IMR-90 (cell line): ENCODE results near the gene SHE. TPM values are rescaled to one million over a fixed set of nuclear protein-coding genes. Genes with fewer than 3 reads are reported as not detected.

Experiments used
- ATAC-seq: fragments of 200-7000 bp; cut with Tn5 transposase; 2 replicates; pipeline ENCODE4 v1.9.1; 2020; ENCODE audit warnings: low read depth, mild to moderate bottlenecking, moderate library complexity
- BruUV-seq: library from RNA; stranded (reverse); fragments of 400-500 nt; replicated peaks from 2 replicates; lab custom pipeline; 2021; lab: Mats Ljungman, UMichigan
- CTCF ChIA-PET: fragments of 300-600 bp; formaldehyde crosslinking; extraction: SDS; loops from one replicate; lab custom pipeline; 2021; ENCODE audit warnings: antibody characterized with exemption; lab: Yijun Ruan, JAX
- POLR2A ChIA-PET: fragments of 300-600 bp; sonication (Branson Sonifier 250); formaldehyde crosslinking; loops from one replicate; lab custom pipeline; 2022; ENCODE audit warnings: antibody characterized with exemption; ENCODE audit not compliant: unreplicated experiment; lab: Charles Lee
- DNase-seq: peaks from one replicate; pipeline ENCODE4 v3.0.0; 2013
- H2AFZ ChIP-seq: replicated peaks from 2 replicates; pipeline ENCODE3; 2013; ENCODE audit warnings: low read length, mild to moderate bottlenecking; ENCODE audit not compliant: poor library complexity
- H2AK5ac ChIP-seq: 2 replicates; pipeline ENCODE4 v1.6.1; 2013; ENCODE audit warnings: low read depth, low read length, inconsistent platforms
- H2AK9ac ChIP-seq: replicated peaks from 2 replicates; pipeline ENCODE3; 2013; ENCODE audit warnings: mild to moderate bottlenecking, low read depth, low read length, moderate library complexity; ENCODE audit not compliant: poor library complexity
- H2BK120ac ChIP-seq: 2 replicates; pipeline ENCODE4 v1.6.1; 2013; ENCODE audit warnings: low read depth, low read length, inconsistent platforms
- H2BK15ac ChIP-seq: 3 replicates; pipeline ENCODE4 v1.6.1; 2013; ENCODE audit warnings: low read depth, low read length, inconsistent platforms
- H2BK20ac ChIP-seq: 2 replicates; pipeline ENCODE4 v1.6.1; 2013; ENCODE audit warnings: low read depth, mild to moderate bottlenecking, inconsistent platforms, low read length, moderate library complexity
- H2BK5ac ChIP-seq: 2 replicates; pipeline ENCODE4 v1.6.1; 2013; ENCODE audit warnings: mild to moderate bottlenecking, low read depth, low read length, inconsistent platforms; ENCODE audit not compliant: poor library complexity, severe bottlenecking
- H3K14ac ChIP-seq: replicated peaks from 2 replicates; pipeline ENCODE4 v1.6.1; 2013; ENCODE audit warnings: low read depth, low read length, inconsistent platforms
- H3K18ac ChIP-seq: 2 replicates; pipeline ENCODE4 v1.6.1; 2013; ENCODE audit warnings: low read depth, low read length, control low read depth
- H3K23ac ChIP-seq: 2 replicates; pipeline ENCODE4 v1.6.1; 2013; ENCODE audit warnings: low read depth, low read length, inconsistent platforms
- H3K27ac ChIP-seq: 2 replicates; pipeline ENCODE4 v1.5.1; 2013; ENCODE audit warnings: mild to moderate bottlenecking, control low read depth, low read length; ENCODE audit not compliant: insufficient read depth
- H3K27me3 ChIP-seq: 2 replicates; pipeline ENCODE4 v1.6.1; 2013; ENCODE audit warnings: low read length; ENCODE audit not compliant: control insufficient read depth, insufficient read depth
- H3K36me3 ChIP-seq: 2 replicates; pipeline ENCODE4 v1.6.1; 2013; ENCODE audit warnings: low read length, mixed read lengths; ENCODE audit not compliant: control insufficient read depth, insufficient read depth
- H3K4ac ChIP-seq: 2 replicates; pipeline ENCODE4 v1.6.1; 2013; ENCODE audit warnings: low read depth, low read length, inconsistent platforms
- H3K4me1 ChIP-seq: 2 replicates; pipeline ENCODE4 v1.6.1; 2013; ENCODE audit warnings: low read length, mixed read lengths; ENCODE audit not compliant: control insufficient read depth, insufficient read depth
- H3K4me2 ChIP-seq: 2 replicates; pipeline ENCODE4 v1.6.1; 2013; ENCODE audit warnings: low read depth, mild to moderate bottlenecking, control low read depth, low read length, moderate library complexity
- H3K4me3 ChIP-seq: 2 replicates; pipeline ENCODE4 v1.5.1; 2013; ENCODE audit warnings: low read depth, mild to moderate bottlenecking, control low read depth, low read length, moderate library complexity; ENCODE audit not compliant: insufficient read depth
- H3K56ac ChIP-seq: 2 replicates; pipeline ENCODE4 v1.6.1; 2013; ENCODE audit warnings: low read length, inconsistent platforms; ENCODE audit not compliant: insufficient read depth; ENCODE audit errors: extremely low read depth
- H3K79me1 ChIP-seq, 2 experiments: 2 replicates each; pipeline ENCODE4 v1.6.1; 2013; ENCODE audit warnings: low read length in 2 of 2, inconsistent platforms in 1 of 2, low read depth in 1 of 2
- H3K9ac ChIP-seq: 2 replicates; pipeline ENCODE4 v1.6.1; 2013; ENCODE audit warnings: low read depth, low read length, control low read depth
- H3K9me1 ChIP-seq: 2 replicates; pipeline ENCODE4 v1.6.1; 2013; ENCODE audit warnings: low read length, inconsistent platforms; ENCODE audit not compliant: insufficient read depth
- H3K9me3 ChIP-seq: 2 replicates; pipeline ENCODE4 v1.6.1; 2013; ENCODE audit warnings: low read length; ENCODE audit not compliant: control insufficient read depth, insufficient read depth
- H4K20me1 ChIP-seq: 2 replicates; pipeline ENCODE4 v1.6.1; 2013; ENCODE audit warnings: low read length, inconsistent platforms; ENCODE audit not compliant: insufficient read depth
- H4K5ac ChIP-seq: 2 replicates; pipeline ENCODE4 v1.6.1; 2013; ENCODE audit warnings: mild to moderate bottlenecking, low read depth, low read length, control low read depth
- H4K8ac ChIP-seq, 2 experiments: 2 replicates each; pipeline ENCODE4 v1.6.1; 2013; ENCODE audit warnings: low read depth in 2 of 2, low read length in 2 of 2, control low read depth in 1 of 2, inconsistent platforms in 1 of 2
- H4K91ac ChIP-seq: 2 replicates; pipeline ENCODE4 v1.6.1; 2013; ENCODE audit warnings: low read depth, low read length, inconsistent platforms; ENCODE audit not compliant: insufficient read depth
- BHLHE40 ChIP-seq: fragments of 150-350 bp; IDR thresholded peaks from 2 replicates; pipeline ENCODE4 v1.6.1; 2016; ENCODE audit warnings: mild to moderate bottlenecking, low read depth, low read length
- CEBPB ChIP-seq: IDR thresholded peaks from 2 replicates; pipeline ENCODE4 v1.6.1; 2012; ENCODE audit warnings: low read depth, low read length, improper control_type of control experiment
- CHD1 ChIP-seq: IDR thresholded peaks from 2 replicates; pipeline ENCODE4 v1.6.1; 2012; ENCODE audit warnings: low read depth, low read length, improper control_type of control experiment
- FOS ChIP-seq: fragments of 150-350 bp; IDR thresholded peaks from 2 replicates; pipeline ENCODE4 v1.6.1; 2016; ENCODE audit warnings: low read depth, low read length
- MAFK ChIP-seq: IDR thresholded peaks from 2 replicates; pipeline ENCODE4 v1.6.1; 2012; ENCODE audit warnings: low read depth, low read length, improper control_type of control experiment
- MAZ ChIP-seq: IDR thresholded peaks from 2 replicates; pipeline ENCODE4 v1.6.1; 2012; ENCODE audit warnings: low read depth, mild to moderate bottlenecking, low read length, improper control_type of control experiment, moderate library complexity, borderline replicate concordance
- MXI1 ChIP-seq: IDR thresholded peaks from 2 replicates; pipeline ENCODE4 v1.6.1; 2012; ENCODE audit warnings: low read depth, mild to moderate bottlenecking, low read length, moderate library complexity, borderline replicate concordance
- NFE2L2 ChIP-seq: fragments of 150-350 bp; IDR thresholded peaks from 2 replicates; pipeline ENCODE4 v1.6.1; 2016; ENCODE audit warnings: low read depth, mild to moderate bottlenecking, low read length
- POLR2A ChIP-seq: IDR thresholded peaks from 2 replicates; pipeline ENCODE4 v1.6.1; 2012; ENCODE audit warnings: mild to moderate bottlenecking, low read depth, low read length
- RAD21 ChIP-seq: IDR thresholded peaks from 2 replicates; pipeline ENCODE4 v1.6.1; 2012; ENCODE audit warnings: low read length, improper control_type of control experiment
- RCOR1 ChIP-seq: IDR thresholded peaks from 2 replicates; pipeline ENCODE4 v1.6.1; 2012; ENCODE audit warnings: mild to moderate bottlenecking, low read length, improper control_type of control experiment; ENCODE audit not compliant: insufficient replicate concordance
- RFX5 ChIP-seq: IDR thresholded peaks from 2 replicates; pipeline ENCODE4 v1.8.0; 2012; ENCODE audit warnings: low read depth, mild to moderate bottlenecking, low read length, moderate library complexity
- SMC3 ChIP-seq: fragments of 150-350 bp; IDR thresholded peaks from 2 replicates; pipeline ENCODE4 v1.6.1; 2016; ENCODE audit warnings: low read depth, mild to moderate bottlenecking, antibody characterized with exemption, low read length, moderate library complexity
- WGBS, 2 experiments: methylation state at CpG; one replicate each; pipeline versions ENCODE4 v1.1.5 to v1.1.7; 2013; ENCODE audit warnings: missing lambda C conversion rate in 2 of 2; ENCODE audit not compliant: insufficient read length in 1 of 2; ENCODE audit errors: extremely low coverage in 2 of 2; 5-methylcytosine and 5-hydroxymethylcytosine counted together
- dilution Hi-C: fragments of 300-500 bp; cut with HindIII; formaldehyde crosslinking; loops from one replicate; pipeline ENCODE4 v1.14.3; 2018; ENCODE audit warnings: low sequenced_read_pairs; ENCODE audit not compliant: unreplicated experiment
- in situ Hi-C: fragments of 300-500 bp; cut with MboI; formaldehyde crosslinking; loops from 3 replicates; pipeline ENCODE4 v1.14.3; 2019; ENCODE audit warnings: low sequenced_read_pairs, inconsistent platforms, mixed read lengths
- intact Hi-C: fragments of 100-400 bp; cut with micrococcal nuclease; formaldehyde crosslinking; loops from 2 replicates; pipeline ENCODE4 v1.10.0; 2022
- polyA plus RNA-seq, 3 experiments: library from polyadenylated mRNA; depleted of rRNA; stranded (reverse); fragments of >200 nt; gene quantifications; 2 replicates each; pipeline ENCODE4 v1.2.3, GENCODE V29; 2012; ENCODE audit warnings: low replicate concordance in 1 of 3
- total RNA-seq: library from RNA; depleted of rRNA; stranded (reverse); fragments of >200 nt; gene quantifications from 2 replicates; pipeline ENCODE4 v1.2.3, GENCODE V29; 2012
- TF ChIP-seq, protein P1 (sequence below): fragments of 150-350 bp; IDR thresholded peaks from 2 replicates; pipeline ENCODE4 v1.6.1; 2017; ENCODE audit warnings: mild to moderate bottlenecking, antibody characterized with exemption, low read length, low read depth
- TF ChIP-seq, protein P2 (sequence below): fragments of 150-350 bp; IDR thresholded peaks from 2 replicates; pipeline ENCODE4 v1.6.1; 2016; ENCODE audit warnings: low read depth, mild to moderate bottlenecking, low read length, moderate library complexity, borderline replicate concordance
- TF ChIP-seq, protein P3 (sequence below): conservative IDR thresholded peaks from 2 replicates; pipeline ENCODE4 v1.5.1; 2012; ENCODE audit warnings: mild to moderate bottlenecking, low read depth, low read length, improper control_type of control experiment

The SHE gene
- total and polyA plus RNA-seq, 2 of the 4 experiments (the other 2 are of a cell fraction) = not detected

DNA sequence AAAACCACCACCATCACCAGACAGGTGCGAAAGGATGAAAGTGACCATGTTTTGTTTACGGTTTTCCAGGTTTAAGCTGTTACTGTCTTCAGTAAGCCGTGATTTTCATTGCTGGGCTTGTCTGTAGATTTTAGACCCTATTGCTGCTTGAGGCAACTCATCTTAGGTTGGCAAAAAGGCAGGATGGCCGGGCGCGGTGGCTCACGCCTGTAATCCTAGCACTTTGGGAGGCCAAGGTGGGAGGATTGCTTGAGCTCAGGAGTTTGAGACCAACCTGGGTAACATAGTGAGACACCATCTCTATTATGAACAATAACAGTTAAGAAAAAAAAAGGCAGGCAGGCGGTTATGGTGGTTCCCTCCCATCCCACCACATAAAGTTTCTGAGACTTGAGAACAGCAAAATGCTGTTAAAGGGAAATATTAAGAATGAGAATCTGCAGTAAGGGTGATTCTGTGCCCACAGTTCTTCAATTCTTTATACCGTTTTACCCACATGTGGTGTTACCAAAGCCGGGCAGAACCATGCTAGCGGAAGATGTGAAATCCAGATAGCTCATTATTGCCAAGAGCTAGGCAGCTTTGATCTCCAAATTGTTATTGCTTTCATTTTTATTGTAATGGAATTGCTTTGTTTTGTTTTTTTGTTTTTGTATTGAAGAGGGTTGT is 34.6 kb downstream of the SHE start:
- H3K14ac ChIP-seq = no peak overlapping the region
- no peak overlapping the region for H4K5ac ChIP-seq
- ChIA-PET POLR2A (no interaction called here), CTCF (no interaction called here)
- H2AFZ ChIP-seq = no peak overlapping the region
- no peak overlapping the region for H3K56ac ChIP-seq
- BruUV-seq = no TSS peak
- peaks cover 13% of the 10 kb centered on the region; the same call in 1 of the 2 replicates for H3K36me3 ChIP-seq
- WGBS, 2 experiments = no CpG with 5 or more reads among the region's 11 CpGs
- intact Hi-C loops (no loop called here), in situ Hi-C loops (no loop called here), dilution Hi-C loops (no loop called here)
- no peak overlapping the region for H3K27ac ChIP-seq
- H3K4me1 ChIP-seq = peaks cover 8% of the 10 kb centered on the region
- H3K4me2 ChIP-seq = no peak overlapping the region
- H2BK120ac ChIP-seq = no peak overlapping the region
- no peaks in the 10 kb centered on the region for H3K9me3 ChIP-seq
- H3K23ac ChIP-seq = no peak overlapping the region
- no peak overlapping the region for H2AK5ac ChIP-seq
- H2BK20ac ChIP-seq = no peak overlapping the region
- H4K91ac ChIP-seq = no peak overlapping the region
- H4K20me1 ChIP-seq = no peaks in the 10 kb centered on the region
- no peak overlapping the region for H3K4me3 ChIP-seq
- peaks cover 6% of the 10 kb centered on the region for H3K9me1 ChIP-seq
- H4K8ac ChIP-seq = no peak overlapping the region
- H2BK5ac ChIP-seq = no peak overlapping the region
- no peak overlapping the region for H3K9ac ChIP-seq
- H2BK15ac ChIP-seq = no peak overlapping the region
- ATAC-seq (no peak), DNase-seq (no peak)
- TF ChIP-seq CEBPB (no peak), RAD21 (no peak), MAFK (no peak), MAZ (no peak), FOS (no peak), POLR2A (no peak), CHD1 (no peak), RCOR1 (no peak), BHLHE40 (no peak), MXI1 (no peak), SMC3 (no peak), NFE2L2 (no peak), RFX5 (no peak)
- TF ChIP-seq, protein P1, sequence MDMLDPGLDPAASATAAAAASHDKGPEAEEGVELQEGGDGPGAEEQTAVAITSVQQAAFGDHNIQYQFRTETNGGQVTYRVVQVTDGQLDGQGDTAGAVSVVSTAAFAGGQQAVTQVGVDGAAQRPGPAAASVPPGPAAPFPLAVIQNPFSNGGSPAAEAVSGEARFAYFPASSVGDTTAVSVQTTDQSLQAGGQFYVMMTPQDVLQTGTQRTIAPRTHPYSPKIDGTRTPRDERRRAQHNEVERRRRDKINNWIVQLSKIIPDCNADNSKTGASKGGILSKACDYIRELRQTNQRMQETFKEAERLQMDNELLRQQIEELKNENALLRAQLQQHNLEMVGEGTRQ = no peak
- TF ChIP-seq, protein P2, sequence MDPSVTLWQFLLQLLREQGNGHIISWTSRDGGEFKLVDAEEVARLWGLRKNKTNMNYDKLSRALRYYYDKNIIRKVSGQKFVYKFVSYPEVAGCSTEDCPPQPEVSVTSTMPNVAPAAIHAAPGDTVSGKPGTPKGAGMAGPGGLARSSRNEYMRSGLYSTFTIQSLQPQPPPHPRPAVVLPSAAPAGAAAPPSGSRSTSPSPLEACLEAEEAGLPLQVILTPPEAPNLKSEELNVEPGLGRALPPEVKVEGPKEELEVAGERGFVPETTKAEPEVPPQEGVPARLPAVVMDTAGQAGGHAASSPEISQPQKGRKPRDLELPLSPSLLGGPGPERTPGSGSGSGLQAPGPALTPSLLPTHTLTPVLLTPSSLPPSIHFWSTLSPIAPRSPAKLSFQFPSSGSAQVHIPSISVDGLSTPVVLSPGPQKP = no peak
- TF ChIP-seq, protein P3, sequence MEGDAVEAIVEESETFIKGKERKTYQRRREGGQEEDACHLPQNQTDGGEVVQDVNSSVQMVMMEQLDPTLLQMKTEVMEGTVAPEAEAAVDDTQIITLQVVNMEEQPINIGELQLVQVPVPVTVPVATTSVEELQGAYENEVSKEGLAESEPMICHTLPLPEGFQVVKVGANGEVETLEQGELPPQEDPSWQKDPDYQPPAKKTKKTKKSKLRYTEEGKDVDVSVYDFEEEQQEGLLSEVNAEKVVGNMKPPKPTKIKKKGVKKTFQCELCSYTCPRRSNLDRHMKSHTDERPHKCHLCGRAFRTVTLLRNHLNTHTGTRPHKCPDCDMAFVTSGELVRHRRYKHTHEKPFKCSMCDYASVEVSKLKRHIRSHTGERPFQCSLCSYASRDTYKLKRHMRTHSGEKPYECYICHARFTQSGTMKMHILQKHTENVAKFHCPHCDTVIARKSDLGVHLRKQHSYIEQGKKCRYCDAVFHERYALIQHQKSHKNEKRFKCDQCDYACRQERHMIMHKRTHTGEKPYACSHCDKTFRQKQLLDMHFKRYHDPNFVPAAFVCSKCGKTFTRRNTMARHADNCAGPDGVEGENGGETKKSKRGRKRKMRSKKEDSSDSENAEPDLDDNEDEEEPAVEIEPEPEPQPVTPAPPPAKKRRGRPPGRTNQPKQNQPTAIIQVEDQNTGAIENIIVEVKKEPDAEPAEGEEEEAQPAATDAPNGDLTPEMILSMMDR = no peak
- no peaks in the 10 kb centered on the region for H3K79me1 ChIP-seq
- H3K27me3 ChIP-seq = no peaks in the 10 kb centered on the region; the same call in 1 of the 2 replicates
- H3K18ac ChIP-seq = no peak overlapping the region
- no peak overlapping the region for H2AK9ac ChIP-seq
- no peak overlapping the region for H3K4ac ChIP-seq
